A549 treated with dexamethasone at 1 μM for 4 hours (cell line): Measurements from ENCODE around the gene PRMT7. TPM values are rescaled to one million over a fixed set of nuclear protein-coding genes. Genes with fewer than 3 reads are reported as not detected.

ENCODE experiments used
- total RNA-seq: library from RNA; stranded (reverse); fragments of 200-300 nt; extraction: Qiagen RNA extraction; gene quantifications from 5 replicates; pipeline ENCODE4 v1.2.3, GENCODE V29; 2022

Gene PRMT7, protein sequence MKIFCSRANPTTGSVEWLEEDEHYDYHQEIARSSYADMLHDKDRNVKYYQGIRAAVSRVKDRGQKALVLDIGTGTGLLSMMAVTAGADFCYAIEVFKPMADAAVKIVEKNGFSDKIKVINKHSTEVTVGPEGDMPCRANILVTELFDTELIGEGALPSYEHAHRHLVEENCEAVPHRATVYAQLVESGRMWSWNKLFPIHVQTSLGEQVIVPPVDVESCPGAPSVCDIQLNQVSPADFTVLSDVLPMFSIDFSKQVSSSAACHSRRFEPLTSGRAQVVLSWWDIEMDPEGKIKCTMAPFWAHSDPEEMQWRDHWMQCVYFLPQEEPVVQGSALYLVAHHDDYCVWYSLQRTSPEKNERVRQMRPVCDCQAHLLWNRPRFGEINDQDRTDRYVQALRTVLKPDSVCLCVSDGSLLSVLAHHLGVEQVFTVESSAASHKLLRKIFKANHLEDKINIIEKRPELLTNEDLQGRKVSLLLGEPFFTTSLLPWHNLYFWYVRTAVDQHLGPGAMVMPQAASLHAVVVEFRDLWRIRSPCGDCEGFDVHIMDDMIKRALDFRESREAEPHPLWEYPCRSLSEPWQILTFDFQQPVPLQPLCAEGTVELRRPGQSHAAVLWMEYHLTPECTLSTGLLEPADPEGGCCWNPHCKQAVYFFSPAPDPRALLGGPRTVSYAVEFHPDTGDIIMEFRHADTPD
- total RNA-seq: 22.7 to 32.5 TPM (median 28.4 TPM) in 5 replicates

GRCh38 chr16:68310774-68311511, at the start of gene PRMT7, which contains the start of gene SLC7A6OS:
PRMT7 (plus strand) TSS chr16:68311019; CDS start chr16:68315980, 4,961 bp downstream.
SLC7A6OS (minus strand) TSS chr16:68310946; CDS start chr16:68310926, 20 bp downstream.

GRCh38 chr16:68264128-68265077, 46.4 kb upstream of the PRMT7 start, which contains the start of gene SLC7A6:
SLC7A6 (plus strand) TSS chr16:68264526; CDS start chr16:68274727, 10,201 bp downstream.

Other genes with a start within 250 kb of the PRMT7 start
- 12.0 to 17.9 TPM (median 16.5 TPM) in 5 replicates for gene NFATC3, start 225.6 kb upstream of the PRMT7 start, total RNA-seq
- gene ESRP2, start 74.9 kb upstream of the PRMT7 start, total RNA-seq: 0.06 to 0.11 TPM (median 0.08 TPM) in 4 of 5 replicates, not detected in the other
- gene PLA2G15, start 65.6 kb upstream of the PRMT7 start, total RNA-seq: 11.6 to 16.2 TPM (median 14.2 TPM) in 5 replicates
- gene SLC7A6, start 46.5 kb upstream of the PRMT7 start, total RNA-seq: 26.4 to 44.0 TPM (median 34.2 TPM) in 5 replicates
- gene SLC7A6OS, start 73 bp upstream of the PRMT7 start, total RNA-seq: 9.1 to 12.0 TPM (median 10.7 TPM) in 5 replicates
- 0.06 to 0.18 TPM (median 0.14 TPM) in 5 replicates for gene SMPD3, start 137.5 kb downstream of the PRMT7 start, total RNA-seq
- gene ZFP90, start 228.3 kb downstream of the PRMT7 start, total RNA-seq: 6.9 to 10.9 TPM (median 10.1 TPM) in 5 replicates